ENCODE results near the gene TAS2R50.

TAS2R50 gene

GRCh38 chr12:10959804-10960203, 26.9 kb downstream of the TAS2R50 start:
- no peak for DNase-seq
- in situ Hi-C loops (cut with MboI; ENCODE audit: low pct_unique_long_range_greater_than_20kb, low sequenced_read_pairs), result no loop called here

DNA sequence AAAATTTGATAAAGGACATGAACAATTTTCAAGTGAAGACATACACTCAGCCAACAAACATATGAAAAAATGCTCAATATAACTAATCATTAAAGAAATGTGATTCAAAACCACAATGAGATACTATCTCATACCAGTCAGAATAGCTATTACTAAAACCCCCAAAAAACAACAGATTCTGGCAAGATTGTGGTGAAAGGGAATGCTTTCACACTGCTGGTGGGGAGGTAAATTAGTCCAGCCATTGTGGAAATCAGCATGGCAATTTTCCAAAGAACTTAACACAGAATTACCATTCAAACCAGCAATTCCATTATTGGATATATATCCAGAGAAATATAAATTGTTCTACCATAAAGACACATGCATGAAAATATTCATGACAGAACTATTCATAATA, 29.0 kb downstream of the TAS2R50 start:
- DNase-seq, result no peak
- in situ Hi-C loops (cut with MboI; ENCODE audit: low pct_unique_long_range_greater_than_20kb, low sequenced_read_pairs), result no loop called here

DNA sequence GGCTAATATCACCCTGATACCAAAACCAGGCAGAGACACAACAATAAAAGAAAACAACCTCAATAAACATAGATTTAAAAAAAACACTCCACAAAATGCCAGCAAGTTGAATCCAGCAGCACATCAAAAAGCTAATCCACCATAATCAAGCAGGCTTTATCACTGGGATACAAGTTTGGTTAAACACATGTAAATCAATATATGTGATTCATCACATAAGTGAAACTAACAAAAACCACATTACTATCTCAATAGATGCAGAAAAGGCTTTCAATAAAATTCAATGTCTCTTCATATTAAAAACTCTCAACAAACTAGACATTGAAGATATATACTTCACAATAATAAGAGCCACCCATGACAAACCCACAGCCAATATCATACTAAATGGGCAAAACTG, 30.6 kb downstream of the TAS2R50 start:
- in situ Hi-C loops (cut with MboI; ENCODE audit: low pct_unique_long_range_greater_than_20kb, low sequenced_read_pairs), result no loop called here
- no peak for DNase-seq

GRCh38 chr12:10952645-10953044, 34.1 kb downstream of the TAS2R50 start:
- in situ Hi-C loops (cut with MboI; ENCODE audit: low pct_unique_long_range_greater_than_20kb, low sequenced_read_pairs), result no loop called here
- no peak for DNase-seq

DNA sequence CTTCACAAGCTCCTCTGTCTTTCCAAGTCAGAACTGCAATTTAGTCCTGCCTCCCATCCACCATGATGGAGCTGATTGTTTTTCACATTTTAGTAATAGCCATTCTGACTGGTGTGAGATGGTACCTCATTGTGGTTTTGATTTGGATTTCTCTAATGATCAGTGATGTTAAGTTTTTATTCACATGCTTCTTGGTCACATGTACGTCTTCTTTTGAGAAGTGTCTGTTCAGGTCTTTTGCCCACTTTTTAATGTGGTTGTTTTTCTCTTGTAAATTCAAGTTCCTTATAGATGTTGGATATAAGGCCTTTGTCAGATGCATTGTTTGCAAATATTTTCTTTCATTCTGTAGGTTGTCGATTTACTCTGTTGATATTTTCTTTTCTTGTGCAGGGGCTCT, 43.5 kb downstream of the TAS2R50 start:
- in situ Hi-C loops (cut with MboI; ENCODE audit: low pct_unique_long_range_greater_than_20kb, low sequenced_read_pairs), result no loop called here
- no peak for DNase-seq

GRCh38 chr12:10941916-10942607, 44.6 kb downstream of the TAS2R50 start:
- peak; percentile 15 for DNase-seq
- in situ Hi-C loops (cut with MboI; ENCODE audit: low pct_unique_long_range_greater_than_20kb, low sequenced_read_pairs), result no loop called here

GRCh38 chr12:10941369-10941768, 45.3 kb downstream of the TAS2R50 start:
- in situ Hi-C loops (cut with MboI; ENCODE audit: low pct_unique_long_range_greater_than_20kb, low sequenced_read_pairs), result no loop called here

DNA sequence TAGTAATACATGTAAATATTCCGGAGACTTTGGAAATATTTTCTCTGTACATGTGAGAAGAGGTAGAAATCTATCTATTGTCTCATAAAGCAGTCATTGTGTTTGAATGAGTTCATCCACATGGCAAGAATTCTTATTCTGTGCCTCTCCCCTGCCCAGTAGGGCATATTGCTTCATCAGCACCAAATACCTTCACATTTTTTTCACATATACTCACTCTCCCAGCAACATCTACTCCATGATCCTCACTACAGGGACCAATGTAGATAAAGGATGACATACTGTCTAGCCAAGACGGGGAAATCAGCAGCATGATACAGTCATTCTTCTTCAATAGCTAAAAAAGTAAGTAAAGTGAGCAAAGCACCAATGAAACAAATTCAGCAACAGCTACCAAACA, 46.3 kb downstream of the TAS2R50 start:
- no peak for DNase-seq
- in situ Hi-C loops (cut with MboI; ENCODE audit: low pct_unique_long_range_greater_than_20kb, low sequenced_read_pairs), result no loop called here

More at GRCh38 chr12:10941369-10941768, 45.3 kb downstream of the TAS2R50 start:
- DNase-seq, result no peak

DNA sequence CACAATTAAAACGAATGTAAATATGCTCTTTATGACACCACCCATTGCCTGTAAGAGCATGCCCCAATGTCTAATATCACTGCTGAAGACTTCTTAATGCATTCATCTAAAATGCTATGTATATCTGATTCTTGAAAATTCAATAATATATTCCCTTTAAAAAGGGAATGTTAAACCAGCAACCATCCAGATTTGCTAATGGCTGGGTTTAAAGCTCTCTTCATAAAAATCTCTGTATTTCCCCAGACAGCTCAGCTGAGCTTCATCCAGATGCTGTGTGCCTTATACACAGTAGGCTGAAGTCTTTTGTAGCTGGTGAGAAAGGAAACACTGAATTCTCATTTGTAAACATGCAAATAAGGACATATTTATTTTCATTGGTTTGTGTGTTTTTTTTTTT, 47.5 kb downstream of the TAS2R50 start, which contains the start of gene TAS2R14:
TSS of gene TAS2R14 (minus strand) at position 101 of the 400 bp plus-strand sequence. CDS start at position 45, 56 bp downstream.
- in situ Hi-C loops (cut with MboI; ENCODE audit: low pct_unique_long_range_greater_than_20kb, low sequenced_read_pairs), result no loop called here
- no peak for DNase-seq

- peak; percentile 43 for DNase-seq
- in situ Hi-C loops (cut with MboI; ENCODE audit: low pct_unique_long_range_greater_than_20kb, low sequenced_read_pairs), result no loop called here
Measured at GRCh38 chr12:10936506-10936905, 50.2 kb downstream of the TAS2R50 start.
